ENCODE data around the gene PLCH1. TPM values are rescaled to one million over a fixed set of nuclear protein-coding genes. Genes with fewer than 3 reads are reported as not detected.

The PLCH1 gene
- total RNA-seq, 1 donor from 2014 or later: not detected

DNA sequence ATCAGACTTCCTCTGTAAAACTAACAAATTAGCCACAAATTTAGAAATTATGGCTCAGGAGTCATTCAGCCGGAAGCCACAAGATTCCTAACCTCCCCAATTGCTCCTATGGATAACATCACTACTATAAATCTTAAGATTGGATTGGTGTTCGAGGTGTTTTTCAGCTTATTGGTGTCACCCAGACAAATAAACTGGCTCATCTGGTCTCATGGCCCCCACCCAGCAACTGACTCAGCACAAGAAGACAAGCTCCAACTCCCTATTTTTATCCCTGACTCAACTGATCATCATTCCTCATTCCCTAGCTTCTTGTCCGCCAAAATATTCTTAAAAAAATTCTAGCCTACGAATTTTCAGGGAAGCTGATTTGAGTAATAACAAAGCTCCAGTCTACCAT lies 316.3 kb downstream of the PLCH1 start:
- H3K9me3 Mint-ChIP-seq (ENCODE audit: unreplicated experiment): peaks cover 6% of the 10 kb centered on the region
- TF ChIP-seq, protein P1, sequence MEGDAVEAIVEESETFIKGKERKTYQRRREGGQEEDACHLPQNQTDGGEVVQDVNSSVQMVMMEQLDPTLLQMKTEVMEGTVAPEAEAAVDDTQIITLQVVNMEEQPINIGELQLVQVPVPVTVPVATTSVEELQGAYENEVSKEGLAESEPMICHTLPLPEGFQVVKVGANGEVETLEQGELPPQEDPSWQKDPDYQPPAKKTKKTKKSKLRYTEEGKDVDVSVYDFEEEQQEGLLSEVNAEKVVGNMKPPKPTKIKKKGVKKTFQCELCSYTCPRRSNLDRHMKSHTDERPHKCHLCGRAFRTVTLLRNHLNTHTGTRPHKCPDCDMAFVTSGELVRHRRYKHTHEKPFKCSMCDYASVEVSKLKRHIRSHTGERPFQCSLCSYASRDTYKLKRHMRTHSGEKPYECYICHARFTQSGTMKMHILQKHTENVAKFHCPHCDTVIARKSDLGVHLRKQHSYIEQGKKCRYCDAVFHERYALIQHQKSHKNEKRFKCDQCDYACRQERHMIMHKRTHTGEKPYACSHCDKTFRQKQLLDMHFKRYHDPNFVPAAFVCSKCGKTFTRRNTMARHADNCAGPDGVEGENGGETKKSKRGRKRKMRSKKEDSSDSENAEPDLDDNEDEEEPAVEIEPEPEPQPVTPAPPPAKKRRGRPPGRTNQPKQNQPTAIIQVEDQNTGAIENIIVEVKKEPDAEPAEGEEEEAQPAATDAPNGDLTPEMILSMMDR (IDR thresholded peaks at IDR 0.05): no peak
- no peak for DNase-seq (ENCODE audit: extremely low spot score, unreplicated experiment)
- H3K4me1 Mint-ChIP-seq (ENCODE audit: unreplicated experiment): no peaks in the 10 kb centered on the region
- H3K27me3 Mint-ChIP-seq (ENCODE audit: unreplicated experiment): no peaks in the 10 kb centered on the region
- no peaks in the 10 kb centered on the region for H3K36me3 Mint-ChIP-seq (ENCODE audit: unreplicated experiment)
- H3K27ac Mint-ChIP-seq (ENCODE audit: unreplicated experiment): no peak overlapping the region
- no peak overlapping the region for H3K4me3 Mint-ChIP-seq (ENCODE audit: unreplicated experiment)

DNA sequence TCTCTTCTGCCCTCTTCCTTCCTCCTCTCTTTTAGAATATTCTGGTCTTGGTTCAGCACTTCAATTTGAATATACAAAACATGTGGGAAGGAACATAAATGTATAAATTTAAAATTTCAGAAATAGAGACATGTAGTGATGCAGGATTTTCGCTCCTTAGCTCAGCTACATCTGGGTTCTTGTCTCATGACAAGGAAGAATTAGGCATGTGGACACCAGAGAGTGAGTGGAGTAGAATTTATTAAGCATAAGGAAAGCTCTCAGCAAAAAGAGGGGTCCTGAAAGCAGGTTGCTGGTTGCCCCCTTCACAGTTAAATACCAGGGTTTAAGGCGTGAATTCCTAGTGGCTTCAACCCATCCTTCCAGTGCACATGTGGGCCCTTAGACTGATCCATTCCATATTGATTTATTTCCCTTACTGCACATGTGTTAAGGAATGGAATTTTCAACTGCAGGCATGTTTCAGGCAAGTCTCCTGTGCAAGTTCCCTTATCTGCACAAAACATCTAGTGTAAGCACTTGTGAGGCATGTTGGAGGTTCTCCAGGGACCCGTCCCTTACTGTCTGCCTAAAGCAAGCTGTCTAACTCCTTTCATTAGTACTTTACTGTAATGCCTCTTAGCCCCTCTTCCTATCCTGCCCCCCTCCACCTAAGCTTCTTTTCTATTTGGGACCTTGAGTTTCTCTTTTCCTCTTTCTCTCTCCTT lies 318.2 kb downstream of the PLCH1 start:
- TF ChIP-seq, protein P1 (IDR thresholded peaks at IDR 0.05): no peak
- H3K27ac Mint-ChIP-seq (ENCODE audit: unreplicated experiment): no peak overlapping the region
- H3K9me3 Mint-ChIP-seq (ENCODE audit: unreplicated experiment): peaks cover 6% of the 10 kb centered on the region
- no peaks in the 10 kb centered on the region for H3K36me3 Mint-ChIP-seq (ENCODE audit: unreplicated experiment)
- H3K27me3 Mint-ChIP-seq (ENCODE audit: unreplicated experiment): no peaks in the 10 kb centered on the region
- no peak overlapping the region for H3K4me3 Mint-ChIP-seq (ENCODE audit: unreplicated experiment)
- no peaks in the 10 kb centered on the region for H3K4me1 Mint-ChIP-seq (ENCODE audit: unreplicated experiment)
- DNase-seq (ENCODE audit: extremely low spot score, unreplicated experiment): no peak

DNA sequence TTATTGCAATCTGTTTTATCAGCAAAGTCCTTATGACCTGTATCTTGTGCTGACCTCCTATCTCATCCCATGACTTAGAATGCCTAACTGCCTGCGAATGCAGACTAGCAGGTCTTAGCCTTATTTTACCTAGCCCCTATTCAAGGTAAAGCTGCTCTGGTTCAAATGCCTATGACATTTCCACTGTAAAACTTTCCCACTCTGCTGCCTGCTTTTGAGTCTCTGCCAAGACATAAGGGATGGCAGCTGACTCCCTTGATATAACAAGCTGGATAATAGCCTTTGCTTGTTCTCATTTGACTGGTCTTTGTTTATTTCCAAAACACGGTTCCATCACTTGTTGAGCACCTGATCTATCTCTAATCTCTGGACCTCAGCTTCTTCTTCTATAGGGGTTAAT lies 319.5 kb downstream of the PLCH1 start:
- no peak overlapping the region for H3K4me3 Mint-ChIP-seq (ENCODE audit: unreplicated experiment)
- H3K4me1 Mint-ChIP-seq (ENCODE audit: unreplicated experiment): peaks cover 9% of the 10 kb centered on the region
- H3K36me3 Mint-ChIP-seq (ENCODE audit: unreplicated experiment): no peaks in the 10 kb centered on the region
- H3K27ac Mint-ChIP-seq (ENCODE audit: unreplicated experiment): no peak overlapping the region
- TF ChIP-seq, protein P1 (IDR thresholded peaks at IDR 0.05): no peak
- H3K9me3 Mint-ChIP-seq (ENCODE audit: unreplicated experiment): peaks cover 6% of the 10 kb centered on the region
- DNase-seq (ENCODE audit: extremely low spot score, unreplicated experiment): no peak
- H3K27me3 Mint-ChIP-seq (ENCODE audit: unreplicated experiment): no peaks in the 10 kb centered on the region

DNA sequence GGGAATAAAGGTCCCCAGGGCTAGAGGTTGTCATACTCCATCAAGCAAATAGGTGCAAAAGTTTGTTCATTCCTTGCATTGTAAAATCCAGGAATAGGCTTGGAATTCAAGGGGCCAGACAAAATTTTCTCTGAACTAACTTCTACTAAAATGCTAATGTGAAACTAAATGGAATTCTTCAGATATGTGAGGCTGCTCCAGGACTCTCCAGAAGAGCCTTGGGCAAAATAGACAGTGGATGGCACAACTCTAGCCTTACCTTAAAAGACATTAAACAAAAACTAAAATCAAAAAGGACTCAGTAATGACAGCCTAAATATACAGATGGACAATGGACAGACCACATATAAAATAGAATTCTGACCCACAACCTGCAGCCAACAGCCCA lies 320.6 kb downstream of the PLCH1 start:
- DNase-seq (ENCODE audit: extremely low spot score, unreplicated experiment): no peak
- H3K9me3 Mint-ChIP-seq (ENCODE audit: unreplicated experiment): peaks cover 6% of the 10 kb centered on the region
- H3K27ac Mint-ChIP-seq (ENCODE audit: unreplicated experiment): no peak overlapping the region
- no peaks in the 10 kb centered on the region for H3K27me3 Mint-ChIP-seq (ENCODE audit: unreplicated experiment)
- peaks cover 11% of the 10 kb centered on the region for H3K4me1 Mint-ChIP-seq (ENCODE audit: unreplicated experiment)
- TF ChIP-seq, protein P1 (IDR thresholded peaks at IDR 0.05): no peak
- H3K36me3 Mint-ChIP-seq (ENCODE audit: unreplicated experiment): no peaks in the 10 kb centered on the region
- H3K4me3 Mint-ChIP-seq (ENCODE audit: unreplicated experiment): no peak overlapping the region

DNA sequence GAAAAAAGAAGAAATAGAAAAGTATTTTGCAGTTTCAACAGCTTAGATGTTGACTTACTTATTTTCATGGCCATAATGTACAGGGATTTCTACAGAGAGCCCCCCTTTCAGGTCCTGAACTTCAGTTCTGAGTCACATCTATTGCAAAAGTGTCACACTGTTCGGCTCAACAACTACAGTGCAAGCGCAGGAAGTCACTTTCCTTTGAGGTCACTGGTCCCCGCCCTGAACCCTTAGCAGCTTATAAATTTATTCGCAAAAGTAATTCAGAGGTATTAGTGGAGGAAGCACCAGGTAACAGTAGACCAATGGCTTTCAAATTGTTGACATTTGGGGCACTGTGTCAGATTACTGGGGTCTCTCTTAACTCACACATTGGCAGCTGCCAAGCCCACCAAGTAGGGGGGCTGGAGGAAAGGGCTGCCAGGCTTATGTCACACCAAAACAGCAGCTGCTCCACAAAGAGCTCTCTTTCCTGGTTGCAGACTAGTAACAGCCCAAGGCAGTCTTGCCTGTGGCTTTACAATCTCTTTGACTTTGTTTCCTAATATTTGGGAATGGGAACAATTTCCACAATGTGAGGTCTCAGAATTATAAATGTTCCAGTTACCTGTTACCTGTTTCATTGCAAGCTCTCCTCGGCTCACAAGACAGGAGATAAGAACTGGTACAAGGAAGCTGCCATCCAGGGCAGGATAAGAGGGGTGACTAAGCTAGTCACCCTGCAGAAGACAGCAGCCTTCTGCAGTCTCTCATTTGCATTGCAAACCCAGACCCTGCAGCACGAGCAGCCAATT lies 321.1 kb downstream of the PLCH1 start:
- Mint-ChIP-seq H3K27me3 (ENCODE audit: unreplicated experiment) (no peaks in the 10 kb centered on the region), H3K4me3 (ENCODE audit: unreplicated experiment) (no peak overlapping the region), H3K9me3 (ENCODE audit: unreplicated experiment) (peaks cover 5% of the 10 kb centered on the region), H3K4me1 (ENCODE audit: unreplicated experiment) (peaks cover 11% of the 10 kb centered on the region), H3K36me3 (ENCODE audit: unreplicated experiment) (no peaks in the 10 kb centered on the region), H3K27ac (ENCODE audit: unreplicated experiment) (no peak overlapping the region)
- TF ChIP-seq, protein P1 (IDR thresholded peaks at IDR 0.05): no peak
- DNase-seq (ENCODE audit: extremely low spot score, unreplicated experiment): no peak

Measured in osteocyte (in vitro differentiated cells).